Endothelial cell (in vitro differentiated cells): Measurements from ENCODE around the gene IWS1. TPM values are rescaled to one million over a fixed set of nuclear protein-coding genes. Genes with fewer than 3 reads are reported as not detected.
A peak's percentile ranks its signal among the peaks of the same experiment; 100 is the strongest.

Experiments
- DNase-seq: peaks from one replicate; pipeline ENCODE4 v3.0.0; 2021; ENCODE audit warnings: low spot score
- H3K27ac Mint-ChIP-seq: one replicate; pipeline ENCODE4 v1.8.0; 2021; ENCODE audit warnings: mixed read lengths, inconsistent platforms; ENCODE audit not compliant: unreplicated experiment
- H3K27me3 Mint-ChIP-seq: one replicate; pipeline ENCODE4 v1.8.0; 2021; ENCODE audit warnings: mild to moderate bottlenecking, moderate library complexity, mixed read lengths, inconsistent platforms; ENCODE audit not compliant: unreplicated experiment
- H3K36me3 Mint-ChIP-seq: one replicate; pipeline ENCODE4 v1.8.0; 2021; ENCODE audit warnings: mild to moderate bottlenecking, low read depth, mixed read lengths, inconsistent platforms; ENCODE audit not compliant: unreplicated experiment
- H3K4me1 Mint-ChIP-seq: one replicate; pipeline ENCODE4 v1.8.0; 2021; ENCODE audit warnings: mild to moderate bottlenecking, mixed read lengths, inconsistent platforms; ENCODE audit not compliant: unreplicated experiment
- H3K4me3 Mint-ChIP-seq: one replicate; pipeline ENCODE4 v1.8.0; 2021; ENCODE audit warnings: mild to moderate bottlenecking, mixed read lengths, inconsistent platforms; ENCODE audit not compliant: unreplicated experiment
- H3K9me3 Mint-ChIP-seq: one replicate; pipeline ENCODE4 v1.8.0; 2021; ENCODE audit warnings: mixed read lengths, inconsistent platforms; ENCODE audit not compliant: unreplicated experiment
- total RNA-seq: library from RNA; stranded (reverse); fragmentation: NEBNext Ultra II Directional; extraction: Animal tissue kit (Norgen Biotek cat#: 25700); gene quantifications from one replicate; pipeline ENCODE4 v1.2.1, GENCODE V29; 2021; ENCODE audit not compliant: unreplicated experiment
- TF ChIP-seq, protein P1 (sequence below): fragments of 200-600 bp; sonication (generic); IDR thresholded peaks from one replicate; pipeline ENCODE4 v1.5.0; 2021; ENCODE audit warnings: antibody characterized with exemption; ENCODE audit not compliant: unreplicated experiment

The IWS1 gene
- total RNA-seq, 1 donor from 2014 or later, result 50.5 TPM

DNA sequence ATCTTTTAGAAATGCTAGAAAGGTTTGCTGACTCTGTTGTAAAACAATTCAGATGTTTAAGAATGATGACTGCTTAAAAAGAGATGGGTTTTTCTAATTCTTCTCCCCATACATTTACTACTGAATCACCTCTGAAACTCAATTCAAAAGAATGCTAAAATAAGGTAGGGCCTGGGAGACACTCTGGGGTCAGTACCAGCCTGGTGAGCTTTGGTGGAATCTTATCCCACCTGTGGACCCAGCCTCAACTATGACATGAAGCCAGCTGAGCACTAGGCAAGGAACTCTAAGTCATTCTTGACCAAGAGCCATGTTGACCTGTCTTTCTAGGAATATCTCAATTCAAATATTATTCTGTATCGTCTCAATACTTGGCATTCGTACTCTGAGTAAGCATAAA is 44.3 kb downstream of the IWS1 start:
- no peaks in the 10 kb centered on the region for H3K9me3 Mint-ChIP-seq
- no peak for DNase-seq
- TF ChIP-seq, protein P1, sequence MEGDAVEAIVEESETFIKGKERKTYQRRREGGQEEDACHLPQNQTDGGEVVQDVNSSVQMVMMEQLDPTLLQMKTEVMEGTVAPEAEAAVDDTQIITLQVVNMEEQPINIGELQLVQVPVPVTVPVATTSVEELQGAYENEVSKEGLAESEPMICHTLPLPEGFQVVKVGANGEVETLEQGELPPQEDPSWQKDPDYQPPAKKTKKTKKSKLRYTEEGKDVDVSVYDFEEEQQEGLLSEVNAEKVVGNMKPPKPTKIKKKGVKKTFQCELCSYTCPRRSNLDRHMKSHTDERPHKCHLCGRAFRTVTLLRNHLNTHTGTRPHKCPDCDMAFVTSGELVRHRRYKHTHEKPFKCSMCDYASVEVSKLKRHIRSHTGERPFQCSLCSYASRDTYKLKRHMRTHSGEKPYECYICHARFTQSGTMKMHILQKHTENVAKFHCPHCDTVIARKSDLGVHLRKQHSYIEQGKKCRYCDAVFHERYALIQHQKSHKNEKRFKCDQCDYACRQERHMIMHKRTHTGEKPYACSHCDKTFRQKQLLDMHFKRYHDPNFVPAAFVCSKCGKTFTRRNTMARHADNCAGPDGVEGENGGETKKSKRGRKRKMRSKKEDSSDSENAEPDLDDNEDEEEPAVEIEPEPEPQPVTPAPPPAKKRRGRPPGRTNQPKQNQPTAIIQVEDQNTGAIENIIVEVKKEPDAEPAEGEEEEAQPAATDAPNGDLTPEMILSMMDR, result no peak
- peaks cover 33% of the 10 kb centered on the region for H3K36me3 Mint-ChIP-seq
- peak overlapping the region; percentile 6 for H3K4me3 Mint-ChIP-seq
- no peak overlapping the region for H3K27ac Mint-ChIP-seq
- H3K27me3 Mint-ChIP-seq, result no peaks in the 10 kb centered on the region
- H3K4me1 Mint-ChIP-seq, result peaks cover 2% of the 10 kb centered on the region

DNA sequence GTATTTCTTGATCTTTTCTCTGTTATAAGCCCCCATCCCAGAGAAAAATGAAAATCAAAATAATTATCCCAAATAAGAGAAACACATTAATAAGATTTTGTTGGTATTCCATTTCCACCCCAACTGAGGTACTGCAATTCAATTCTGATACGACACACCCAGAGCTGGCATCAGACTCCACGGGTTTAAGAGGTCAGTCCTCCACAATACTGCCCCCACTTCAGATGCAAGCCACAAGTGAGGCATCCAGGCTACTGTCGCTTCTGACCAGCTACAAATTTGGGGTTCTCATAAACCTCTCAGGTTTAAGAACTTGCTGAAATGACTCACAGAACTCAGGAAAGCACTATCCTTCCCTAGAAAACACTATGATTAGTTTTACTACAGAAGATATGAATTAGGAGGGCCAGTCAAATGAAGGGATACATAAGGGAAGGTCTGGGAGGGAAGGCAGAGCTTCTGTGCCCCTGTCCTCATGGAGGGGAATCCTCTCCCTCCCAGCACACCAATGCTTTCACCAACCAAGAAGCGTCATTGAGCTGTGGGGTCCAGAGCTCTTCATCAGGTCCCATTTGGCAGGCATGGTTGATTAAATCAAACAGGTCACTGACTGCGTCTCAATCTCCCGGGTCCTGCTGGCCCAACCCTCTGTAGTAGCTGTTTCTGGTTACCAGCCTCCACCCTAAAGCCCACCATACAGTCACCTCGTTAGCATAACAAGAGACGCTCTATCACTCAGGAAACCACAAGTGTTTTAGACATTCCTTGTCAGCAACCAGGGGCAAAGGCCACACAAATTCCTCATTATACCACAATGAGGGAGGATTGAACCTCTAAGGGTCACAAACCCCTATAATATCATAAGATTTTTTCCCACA is 46.2 kb downstream of the IWS1 start:
- Mint-ChIP-seq H3K4me1 (peaks cover 2% of the 10 kb centered on the region), H3K36me3 (peaks cover 23% of the 10 kb centered on the region), H3K4me3 (no peak overlapping the region), H3K9me3 (no peaks in the 10 kb centered on the region), H3K27me3 (no peaks in the 10 kb centered on the region), H3K27ac (no peak overlapping the region)
- TF ChIP-seq, protein P1, result no peak
- DNase-seq, result no peak

DNA sequence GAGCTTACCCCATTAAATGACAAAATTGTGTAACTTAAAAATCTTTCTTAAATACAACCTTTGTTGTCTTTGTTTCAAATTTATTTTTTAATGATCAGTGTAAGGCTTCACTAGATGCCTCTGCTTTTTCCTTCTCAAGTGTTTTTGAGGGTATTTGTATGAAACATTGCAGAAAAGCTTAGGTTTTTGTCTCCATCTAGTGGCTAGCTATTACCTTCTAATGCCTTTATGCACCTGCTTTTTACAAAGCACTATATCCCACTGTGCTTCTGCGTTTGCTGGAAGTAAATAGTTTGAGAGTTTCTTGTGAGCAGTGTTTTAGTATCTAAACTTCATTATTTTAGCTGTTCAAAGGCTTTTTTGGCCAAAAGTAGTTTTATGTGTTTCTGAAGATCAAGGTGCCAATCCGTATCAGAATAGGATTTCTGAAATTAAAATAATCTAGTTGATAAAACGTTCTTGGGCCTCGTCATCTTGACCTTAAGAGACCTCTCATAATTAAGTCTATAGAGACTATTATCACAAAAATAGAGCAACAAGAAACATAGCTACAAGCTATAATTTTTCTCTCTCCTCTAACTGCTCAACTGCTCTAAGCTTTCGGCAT is 47.0 kb downstream of the IWS1 start:
- no peaks in the 10 kb centered on the region for H3K27me3 Mint-ChIP-seq
- no peak overlapping the region for H3K27ac Mint-ChIP-seq
- peaks cover 2% of the 10 kb centered on the region for H3K4me1 Mint-ChIP-seq
- no peak overlapping the region for H3K4me3 Mint-ChIP-seq
- H3K9me3 Mint-ChIP-seq, result no peaks in the 10 kb centered on the region
- peaks cover 15% of the 10 kb centered on the region for H3K36me3 Mint-ChIP-seq
- TF ChIP-seq, protein P1, result peak; percentile 28
- no peak for DNase-seq

DNA sequence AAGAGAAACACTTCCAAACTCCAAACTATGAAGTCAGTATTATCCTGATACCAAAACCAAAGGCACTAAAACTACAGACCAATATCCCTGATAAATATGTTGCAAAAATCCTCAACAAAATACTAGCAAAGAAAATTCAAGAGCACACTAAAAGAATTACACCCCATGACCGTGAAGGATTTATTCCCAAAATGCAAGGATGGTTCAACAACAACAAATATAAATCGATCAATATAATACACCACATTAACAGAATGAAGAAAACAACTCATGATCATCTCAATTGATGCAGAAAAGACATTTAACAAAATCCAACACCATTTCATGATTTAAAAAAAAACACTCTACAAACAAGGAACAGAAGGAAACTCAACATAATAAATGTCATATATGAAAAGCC is 50.5 kb downstream of the IWS1 start:
- peaks cover 4% of the 10 kb centered on the region for H3K36me3 Mint-ChIP-seq
- no peak overlapping the region for H3K27ac Mint-ChIP-seq
- TF ChIP-seq, protein P1, result no peak
- DNase-seq, result no peak
- no peaks in the 10 kb centered on the region for H3K9me3 Mint-ChIP-seq
- H3K27me3 Mint-ChIP-seq, result no peaks in the 10 kb centered on the region
- no peak overlapping the region for H3K4me3 Mint-ChIP-seq
- H3K4me1 Mint-ChIP-seq, result peaks cover 4% of the 10 kb centered on the region

DNA sequence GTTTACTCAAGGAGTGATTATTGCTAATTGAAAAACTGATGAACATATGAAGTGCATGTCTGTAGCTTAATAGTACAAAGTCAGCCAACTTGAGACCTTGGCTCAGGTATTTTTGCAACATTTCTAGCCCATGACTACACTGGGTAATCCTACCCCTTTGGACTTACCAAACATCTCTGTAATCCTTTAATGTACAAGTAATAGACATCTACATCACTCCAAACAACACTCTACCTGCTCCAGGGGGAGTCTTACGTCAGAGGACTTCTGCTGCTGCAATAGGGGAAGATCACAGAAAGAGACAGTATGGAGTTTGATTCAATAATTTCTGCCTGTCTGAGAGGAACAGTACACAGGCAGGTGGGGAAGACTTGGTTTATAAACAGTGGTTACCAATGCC is 54.0 kb downstream of the IWS1 start:
- H3K27me3 Mint-ChIP-seq, result no peaks in the 10 kb centered on the region
- H3K4me1 Mint-ChIP-seq, result peaks cover 2% of the 10 kb centered on the region
- no peak overlapping the region for H3K4me3 Mint-ChIP-seq
- TF ChIP-seq, protein P1, result no peak
- H3K27ac Mint-ChIP-seq, result no peak overlapping the region
- H3K9me3 Mint-ChIP-seq, result no peaks in the 10 kb centered on the region
- H3K36me3 Mint-ChIP-seq, result peaks cover 9% of the 10 kb centered on the region
- DNase-seq, result no peak
